A673 (cell line): ENCODE measurements around the gene MYLIP. TPM values are rescaled to one million over a fixed set of nuclear protein-coding genes. Genes with fewer than 3 reads are reported as not detected.

Source experiments
- BruUV-seq: library from RNA; stranded (reverse); fragments of 400-500 nt; replicated peaks from 2 replicates; lab custom pipeline; 2021; lab: Mats Ljungman, UMichigan
- CTCF ChIA-PET: fragments of 300-600 bp; sonication (Branson Sonifier 250); formaldehyde crosslinking; loops from one replicate; lab custom pipeline; 2022; ENCODE audit warnings: antibody characterized with exemption; lab: Charles Lee
- POLR2A ChIA-PET: fragments of 300-600 bp; sonication (Branson Sonifier 250); formaldehyde crosslinking; loops from one replicate; lab custom pipeline; 2022; ENCODE audit warnings: antibody characterized with exemption; ENCODE audit not compliant: low non-redundant PET; lab: Charles Lee
- DNase-seq: peaks from one replicate; pipeline ENCODE4 v3.0.0-alpha.2; 2015; ENCODE audit warnings: low spot score
- H3K27ac ChIP-seq: fragments of 200-600 bp; sonication (generic); 2 replicates; pipeline ENCODE4 v1.5.1; 2016; ENCODE audit warnings: mixed run types, low read depth, mild to moderate bottlenecking, mixed read lengths, antibody characterized with exemption, low read length; ENCODE audit not compliant: poor library complexity, severe bottlenecking
- H3K27me3 ChIP-seq: fragments of 200-600 bp; sonication (generic); replicated peaks from 2 replicates; pipeline ENCODE4 v1.6.1; 2017; ENCODE audit warnings: mixed run types, low read depth, mild to moderate bottlenecking, mixed read lengths, antibody characterized with exemption, low read length; ENCODE audit not compliant: insufficient read depth, poor library complexity
- H3K36me3 ChIP-seq: fragments of 200-600 bp; sonication (generic); 2 replicates; pipeline ENCODE4 v1.6.1; 2016; ENCODE audit warnings: mixed run types, mild to moderate bottlenecking, mixed read lengths, antibody characterized with exemption, low read length; ENCODE audit not compliant: insufficient read depth, poor library complexity, severe bottlenecking
- H3K4me1 ChIP-seq: fragments of 200-600 bp; sonication (generic); 2 replicates; pipeline ENCODE4 v1.6.1; 2017; ENCODE audit warnings: mixed run types, mild to moderate bottlenecking, mixed read lengths, antibody characterized with exemption, low read length; ENCODE audit not compliant: insufficient read depth, poor library complexity, severe bottlenecking
- H3K4me3 ChIP-seq: fragments of 200-600 bp; sonication (generic); 2 replicates; pipeline ENCODE4 v1.5.1; 2016; ENCODE audit warnings: low read depth, mixed run types, mild to moderate bottlenecking, mixed read lengths, low read length; ENCODE audit not compliant: poor library complexity, severe bottlenecking
- H3K9me3 ChIP-seq: fragments of 200-600 bp; sonication (generic); 2 replicates; pipeline ENCODE4 v1.6.1; 2016; ENCODE audit warnings: mixed run types, low read depth, mild to moderate bottlenecking, mixed read lengths, antibody characterized with exemption, low read length; ENCODE audit not compliant: poor library complexity, severe bottlenecking
- EZH2 ChIP-seq: fragments of 200-600 bp; sonication (generic); IDR thresholded peaks from 2 replicates; pipeline ENCODE4 v1.6.1; 2017; ENCODE audit warnings: borderline replicate concordance, low read depth, mild to moderate bottlenecking, mixed read lengths, antibody characterized with exemption, low read length; ENCODE audit not compliant: poor library complexity, severe bottlenecking
- intact Hi-C: fragments of 100-400 bp; cut with micrococcal nuclease; formaldehyde crosslinking; loops from one replicate; pipeline ENCODE4 v1.10.0; 2022; ENCODE audit not compliant: unreplicated experiment
- total RNA-seq: library from RNA; stranded (reverse); gene quantifications from 2 replicates; pipeline ENCODE4 v1.2.3, GENCODE V29; 2021
- TF ChIP-seq, protein P1 (sequence below): fragments of 300-800, 200-600 bp; sonication (generic); conservative IDR thresholded peaks from 2 replicates; pipeline ENCODE4 v1.5.1; 2017; ENCODE audit warnings: low read depth, mild to moderate bottlenecking, antibody characterized with exemption, low read length, moderate library complexity, mixed read lengths

The MYLIP gene
- total RNA-seq, 1 experiment from 2014 or later = 22.4 TPM

DNA sequence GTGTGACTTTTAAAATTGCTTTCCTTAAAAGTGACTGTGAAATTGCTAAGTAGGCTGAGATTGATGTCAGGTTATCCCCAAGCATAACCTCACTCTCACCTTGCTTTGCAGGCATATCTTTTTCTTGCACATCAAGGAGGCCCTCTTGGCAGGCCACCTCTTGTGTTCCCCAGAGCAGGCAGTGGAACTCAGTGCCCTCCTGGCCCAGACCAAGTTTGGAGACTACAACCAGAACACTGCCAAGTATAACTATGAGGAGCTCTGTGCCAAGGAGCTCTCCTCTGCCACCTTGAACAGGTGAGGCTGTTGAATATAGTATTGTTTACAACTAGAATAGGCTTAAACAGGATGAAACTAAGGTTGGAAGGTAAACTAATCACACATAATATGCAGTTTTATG lies 12.6 kb downstream of the MYLIP start:
- TF ChIP-seq EZH2 = no peak
- TF ChIP-seq, protein P1, sequence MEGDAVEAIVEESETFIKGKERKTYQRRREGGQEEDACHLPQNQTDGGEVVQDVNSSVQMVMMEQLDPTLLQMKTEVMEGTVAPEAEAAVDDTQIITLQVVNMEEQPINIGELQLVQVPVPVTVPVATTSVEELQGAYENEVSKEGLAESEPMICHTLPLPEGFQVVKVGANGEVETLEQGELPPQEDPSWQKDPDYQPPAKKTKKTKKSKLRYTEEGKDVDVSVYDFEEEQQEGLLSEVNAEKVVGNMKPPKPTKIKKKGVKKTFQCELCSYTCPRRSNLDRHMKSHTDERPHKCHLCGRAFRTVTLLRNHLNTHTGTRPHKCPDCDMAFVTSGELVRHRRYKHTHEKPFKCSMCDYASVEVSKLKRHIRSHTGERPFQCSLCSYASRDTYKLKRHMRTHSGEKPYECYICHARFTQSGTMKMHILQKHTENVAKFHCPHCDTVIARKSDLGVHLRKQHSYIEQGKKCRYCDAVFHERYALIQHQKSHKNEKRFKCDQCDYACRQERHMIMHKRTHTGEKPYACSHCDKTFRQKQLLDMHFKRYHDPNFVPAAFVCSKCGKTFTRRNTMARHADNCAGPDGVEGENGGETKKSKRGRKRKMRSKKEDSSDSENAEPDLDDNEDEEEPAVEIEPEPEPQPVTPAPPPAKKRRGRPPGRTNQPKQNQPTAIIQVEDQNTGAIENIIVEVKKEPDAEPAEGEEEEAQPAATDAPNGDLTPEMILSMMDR = no peak
- Histone ChIP-seq H3K4me1 (peaks cover 49% of the 10 kb centered on the region), H3K27ac (no peak overlapping the region), H3K4me3 (no peak overlapping the region), H3K9me3 (no peaks in the 10 kb centered on the region), H3K27me3 (no peaks in the 10 kb centered on the region), H3K36me3 (peaks cover 52% of the 10 kb centered on the region)
- ChIA-PET POLR2A (no interaction called here), CTCF (no interaction called here)
- no TSS peak for BruUV-seq
- DNase-seq = no peak
- intact Hi-C loops = no loop called here

GRCh38 chr6:16145038-16145437 lies 16.2 kb downstream of the MYLIP start:
- intact Hi-C loops = no loop called here
- Histone ChIP-seq H3K27me3 (no peaks in the 10 kb centered on the region), H3K36me3 (peaks cover 84% of the 10 kb centered on the region), H3K4me3 (no peak overlapping the region), H3K27ac (no peak overlapping the region), H3K4me1 (peaks cover 22% of the 10 kb centered on the region), H3K9me3 (no peaks in the 10 kb centered on the region)
- ChIA-PET POLR2A (no interaction called here), CTCF (no interaction called here)
- DNase-seq = no peak
- no TSS peak for BruUV-seq
- no peak for TF ChIP-seq EZH2
- TF ChIP-seq, protein P1 = no peak

GRCh38 chr6:16146028-16146427 lies 17.1 kb downstream of the MYLIP start:
- Histone ChIP-seq H3K9me3 (no peaks in the 10 kb centered on the region), H3K4me1 (peaks cover 13% of the 10 kb centered on the region), H3K36me3 (peaks cover 84% of the 10 kb centered on the region), H3K4me3 (no peak overlapping the region), H3K27me3 (no peaks in the 10 kb centered on the region), H3K27ac (no peak overlapping the region)
- POLR2A ChIA-PET = interaction anchor here (0.7 kb wide), 1 partner anchor 615 kb away, joined by 3 read pairs; the partner anchor contains the start of gene ATXN1
- intact Hi-C loops = no loop called here
- DNase-seq = no peak
- CTCF ChIA-PET = no interaction called here
- no TSS peak for BruUV-seq
- TF ChIP-seq EZH2 = no peak
- TF ChIP-seq, protein P1 = no peak
